SK-N-SH (cell line): ENCODE measurements around the gene CISTR. TPM values are rescaled to one million over a fixed set of nuclear protein-coding genes. Genes with fewer than 3 reads are reported as not detected.

Experiments used
- CTCF ChIA-PET: fragments of 300-600, 350-600 bp; formaldehyde crosslinking; extraction: SDS; loops from one replicate; lab custom pipeline; 2021; lab: Yijun Ruan, JAX
- POLR2A ChIA-PET: fragments of 350-600 bp; sonication (Branson Sonifier 250); formaldehyde crosslinking; extraction: SDS; loops from one replicate; lab custom pipeline; 2020; ENCODE audit warnings: antibody characterized with exemption, inconsistent platforms; lab: Yijun Ruan, JAX
- DNase-seq: peaks from one replicate; pipeline ENCODE4 v3.0.0; 2012
- H2AFZ ChIP-seq: fragments of 200-600 bp; sonication (generic); 2 replicates; pipeline ENCODE4 v1.8.1; 2016; ENCODE audit warnings: antibody characterized with exemption, mild to moderate bottlenecking, low read depth
- H3F3A ChIP-seq: fragments of 200-600 bp; sonication (generic); replicated peaks from 2 replicates; pipeline ENCODE3; 2016; ENCODE audit warnings: antibody characterized with exemption, mild to moderate bottlenecking; ENCODE audit not compliant: insufficient read depth
- H3K27ac ChIP-seq, 2 experiments: fragments of 200-500 bp in 1 of 2; fragments of 200-600 bp in 1 of 2; sonication (Bioruptor generic) in 1 of 2; sonication (generic), shearing (Covaris generic) in 1 of 2; 2 replicates each; pipeline versions ENCODE4 v1.5.1 to v1.6.1; 2014 to 2016; ENCODE audit warnings: low read depth in 2 of 2, inconsistent platforms in 1 of 2, low read length in 1 of 2, mild to moderate bottlenecking in 1 of 2, mixed read lengths in 1 of 2
- H3K27me3 ChIP-seq: fragments of 200-600 bp; sonication (generic), shearing (Covaris generic); 2 replicates; pipeline ENCODE4 v1.6.1; 2016; ENCODE audit warnings: mixed run types; ENCODE audit not compliant: insufficient read depth
- H3K36me3 ChIP-seq, 2 experiments: fragments of 200-500 bp in 1 of 2; fragments of 200-600 bp in 1 of 2; sonication (Bioruptor generic) in 1 of 2; sonication (generic) in 1 of 2; replicated peaks in 1 of 2; 2 replicates each; pipeline versions ENCODE3 to v1.5.1; 2014 to 2016; ENCODE audit warnings: low read length in 1 of 2, mild to moderate bottlenecking in 1 of 2; ENCODE audit not compliant: insufficient read depth in 2 of 2, control insufficient read depth in 1 of 2
- H3K4me1 ChIP-seq, 2 experiments: fragments of 200-500 bp in 1 of 2; fragments of 200-600 bp in 1 of 2; sonication (Bioruptor generic) in 1 of 2; sonication (generic), shearing (Covaris generic) in 1 of 2; 2 replicates each; pipeline versions ENCODE4 v1.5.1 to v1.6.1; 2014 to 2016; ENCODE audit warnings: low read depth in 1 of 2, low read length in 1 of 2, mixed run types in 1 of 2; ENCODE audit not compliant: insufficient read depth in 2 of 2, control insufficient read depth in 1 of 2
- H3K4me2 ChIP-seq: fragments of 200-600 bp; sonication (generic), shearing (Covaris generic); 2 replicates; pipeline ENCODE4 v1.6.1; 2017; ENCODE audit warnings: mixed run types
- H3K4me3 ChIP-seq, 2 experiments: fragments of 200-500 bp in 1 of 2; fragments of 200-600 bp in 1 of 2; sonication (Bioruptor generic) in 1 of 2; sonication (generic), shearing (Covaris generic) in 1 of 2; 2 replicates each; pipeline versions ENCODE4 v1.5.1 to v1.8.1; 2014 to 2016; ENCODE audit warnings: low read depth in 2 of 2, inconsistent platforms in 1 of 2, low read length in 1 of 2, mild to moderate bottlenecking in 1 of 2, mixed read lengths in 1 of 2, moderate library complexity in 1 of 2
- H3K79me2 ChIP-seq: fragments of 200-600 bp; sonication (generic); 2 replicates; pipeline ENCODE4 v1.8.1; 2017; ENCODE audit warnings: mild to moderate bottlenecking; ENCODE audit not compliant: insufficient read depth
- H3K9ac ChIP-seq: fragments of 200-600 bp; sonication (generic); 2 replicates; pipeline ENCODE4 v1.6.1; 2017; ENCODE audit warnings: mixed run types
- H3K9me2 ChIP-seq: fragments of 200-600 bp; sonication (generic); 2 replicates; pipeline ENCODE4 v1.6.1; 2017; ENCODE audit warnings: mixed run types
- H3K9me3 ChIP-seq: fragments of 200-600 bp; sonication (generic); 2 replicates; pipeline ENCODE4 v1.6.1; 2017; ENCODE audit warnings: mixed run types, mild to moderate bottlenecking, moderate library complexity
- H4K20me1 ChIP-seq: fragments of 200-600 bp; sonication (generic); 2 replicates; pipeline ENCODE4 v1.6.1; 2017; ENCODE audit warnings: mild to moderate bottlenecking, mixed run types; ENCODE audit not compliant: insufficient read depth
- CHD2 ChIP-seq: fragments of 150-350 bp; IDR thresholded peaks from 2 replicates; pipeline ENCODE4 v1.6.1; 2018; ENCODE audit warnings: low read length; ENCODE audit not compliant: partially characterized antibody
- CTCF ChIP-seq: fragments of 200-600 bp; sonication (generic); IDR thresholded peaks from 2 replicates; pipeline ENCODE4 v1.6.1; 2017; ENCODE audit warnings: antibody characterized with exemption, mild to moderate bottlenecking, moderate library complexity
- FOSL2 ChIP-seq: IDR thresholded peaks from 2 replicates; pipeline ENCODE4 v1.4.0; 2012; ENCODE audit warnings: low read depth, mild to moderate bottlenecking, moderate library complexity, borderline replicate concordance
- FOXJ3 ChIP-seq: sonication (generic); formaldehyde crosslinking; IDR thresholded peaks from 2 replicates; pipeline ENCODE4 v1.5.1; 2020; ENCODE audit warnings: mild to moderate bottlenecking, missing genetic modification reagents
- FOXM1 ChIP-seq: IDR thresholded peaks from 2 replicates; pipeline ENCODE4 v1.4.0; 2012; ENCODE audit warnings: low read depth, mild to moderate bottlenecking
- GABPA ChIP-seq: IDR thresholded peaks from 2 replicates; pipeline ENCODE4 v1.4.0; 2012; ENCODE audit warnings: low read depth, mild to moderate bottlenecking
- GATA2 ChIP-seq: sonication (generic); formaldehyde crosslinking; IDR thresholded peaks from 2 replicates; pipeline ENCODE4 v1.5.0; 2020; ENCODE audit warnings: mild to moderate bottlenecking, missing genetic modification reagents
- IRF3 ChIP-seq: fragments of 150-350 bp; IDR thresholded peaks from 2 replicates; pipeline ENCODE4 v1.6.1; 2016; ENCODE audit warnings: mild to moderate bottlenecking, low read depth, low read length
- JUND ChIP-seq: IDR thresholded peaks from 2 replicates; pipeline ENCODE4 v1.4.0; 2012
- MXI1 ChIP-seq: IDR thresholded peaks from 2 replicates; pipeline ENCODE4 v1.6.1; 2012; ENCODE audit warnings: mild to moderate bottlenecking, low read depth, low read length, improper control_type of control experiment
- NFIC ChIP-seq: IDR thresholded peaks from 2 replicates; pipeline ENCODE4 v1.4.0; 2012; ENCODE audit warnings: borderline replicate concordance
- NRF1 ChIP-seq: IDR thresholded peaks from 2 replicates; pipeline ENCODE4 v1.6.1; 2012; ENCODE audit warnings: low read depth, mild to moderate bottlenecking, low read length
- PBX3 ChIP-seq: IDR thresholded peaks from 2 replicates; pipeline ENCODE4; 2012
- REST ChIP-seq: IDR thresholded peaks from 2 replicates; pipeline ENCODE4 v1.6.1; 2012; ENCODE audit warnings: mild to moderate bottlenecking, low read depth, low read length, moderate library complexity
- RFX5 ChIP-seq: IDR thresholded peaks from 2 replicates; pipeline ENCODE4 v1.6.1; 2012; ENCODE audit warnings: mild to moderate bottlenecking, improper control_type of control experiment, low read length
- TAF1 ChIP-seq: IDR thresholded peaks from 2 replicates; pipeline ENCODE4 v1.6.1; 2012; ENCODE audit warnings: low read depth, mild to moderate bottlenecking, low read length, moderate library complexity, borderline replicate concordance
- USF2 ChIP-seq: fragments of 150-350 bp; IDR thresholded peaks from 2 replicates; pipeline ENCODE4 v1.6.1; 2017; ENCODE audit warnings: antibody characterized with exemption, low read length, low read depth, borderline replicate concordance
- ZBTB33 ChIP-seq: IDR thresholded peaks from 2 replicates; pipeline ENCODE4 v1.4.0; 2012; ENCODE audit warnings: low read depth, borderline replicate concordance
- WGBS: methylation state at CpG from one replicate; pipeline ENCODE4 v1.1.6; 2017; ENCODE audit warnings: low lambda C conversion rate; 5-methylcytosine and 5-hydroxymethylcytosine counted together
- polyA plus RNA-seq, 3 experiments: library from polyadenylated mRNA; depleted of rRNA; stranded (reverse); fragments of >200 nt; gene quantifications; 2 replicates each; pipeline ENCODE4 v1.2.3, GENCODE V29; 2012

The CISTR gene
- polyA plus RNA-seq, 1 of the 3 experiments (the other 2 are of a cell fraction): not detected

GRCh38 chr12:53749986-53750811 is 1.6 kb downstream of the CISTR start:
- H3K4me1 ChIP-seq: peaks cover 5 to 13% of the 10 kb centered on the region in 2 experiments; a peak in 1 of 4 replicates
- no peaks in the 10 kb centered on the region for H3K79me2 ChIP-seq
- no peak overlapping the region for H3K9ac ChIP-seq
- no peak overlapping the region for H3K27ac ChIP-seq
- WGBS: 51% methylated on average over 10 of the region's 10 CpGs
- H3K36me3 ChIP-seq: no peaks in the 10 kb centered on the region
- DNase-seq: no peak
- no peak for TF ChIP-seq NFIC
- no peak for TF ChIP-seq REST
- no peak for TF ChIP-seq IRF3
- TF ChIP-seq TAF1: no peak
- TF ChIP-seq GABPA: no peak
- no peak for TF ChIP-seq CHD2
- no peak for TF ChIP-seq JUND
- no peak for TF ChIP-seq CTCF
- no peak for TF ChIP-seq PBX3
- TF ChIP-seq RFX5: no peak
- TF ChIP-seq FOSL2: no peak
- TF ChIP-seq ZBTB33: no peak
- TF ChIP-seq GATA2 (CRISPR knock-in tag): no peak
- no peak for TF ChIP-seq FOXM1
- no peak for TF ChIP-seq NRF1
- TF ChIP-seq MXI1: no peak
- no peak for TF ChIP-seq FOXJ3 (CRISPR knock-in tag)
- no peak for TF ChIP-seq USF2
- H3K4me2 ChIP-seq: no peak overlapping the region
- H2AFZ ChIP-seq: no peak overlapping the region
- H4K20me1 ChIP-seq: no peaks in the 10 kb centered on the region
- ChIA-PET POLR2A (no interaction called here), CTCF (interaction anchor here (0.7 to 10.5 kb wide), 4 partner anchors 45 to 328 kb away, joined by 3 to 90 read pairs (median 4); partner anchors contain the start of gene ATP5MC2)
- no peaks in the 10 kb centered on the region for H3K9me2 ChIP-seq
- H3F3A ChIP-seq: no peaks in the 10 kb centered on the region
- H3K9me3 ChIP-seq: no peaks in the 10 kb centered on the region
- no peak overlapping the region; a peak in 1 of 4 replicates for H3K4me3 ChIP-seq
- H3K27me3 ChIP-seq: peaks cover 82% of the 10 kb centered on the region
